ENCODE results near the gene ZZZ3.

ZZZ3 gene

DNA sequence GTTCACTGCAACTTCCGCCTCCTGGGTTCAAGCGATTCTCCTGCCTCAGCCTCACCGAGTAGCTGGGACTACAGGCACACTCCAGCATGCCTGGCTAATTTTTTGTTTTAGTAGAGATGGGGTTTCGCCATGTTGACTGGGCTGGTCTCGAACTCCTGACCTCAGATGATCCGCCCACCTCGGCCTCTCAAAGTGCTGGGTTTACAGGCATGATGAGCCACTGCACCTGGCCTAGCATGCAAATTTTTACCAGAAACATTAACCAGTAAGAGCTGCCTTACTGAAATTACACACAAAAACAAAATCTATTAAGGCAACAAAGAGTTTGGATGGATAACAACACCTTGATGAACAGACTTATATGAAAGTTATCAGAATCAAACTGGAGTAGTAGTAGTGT, 12.1 kb downstream of the ZZZ3 start:
- TF ChIP-seq, protein P1, sequence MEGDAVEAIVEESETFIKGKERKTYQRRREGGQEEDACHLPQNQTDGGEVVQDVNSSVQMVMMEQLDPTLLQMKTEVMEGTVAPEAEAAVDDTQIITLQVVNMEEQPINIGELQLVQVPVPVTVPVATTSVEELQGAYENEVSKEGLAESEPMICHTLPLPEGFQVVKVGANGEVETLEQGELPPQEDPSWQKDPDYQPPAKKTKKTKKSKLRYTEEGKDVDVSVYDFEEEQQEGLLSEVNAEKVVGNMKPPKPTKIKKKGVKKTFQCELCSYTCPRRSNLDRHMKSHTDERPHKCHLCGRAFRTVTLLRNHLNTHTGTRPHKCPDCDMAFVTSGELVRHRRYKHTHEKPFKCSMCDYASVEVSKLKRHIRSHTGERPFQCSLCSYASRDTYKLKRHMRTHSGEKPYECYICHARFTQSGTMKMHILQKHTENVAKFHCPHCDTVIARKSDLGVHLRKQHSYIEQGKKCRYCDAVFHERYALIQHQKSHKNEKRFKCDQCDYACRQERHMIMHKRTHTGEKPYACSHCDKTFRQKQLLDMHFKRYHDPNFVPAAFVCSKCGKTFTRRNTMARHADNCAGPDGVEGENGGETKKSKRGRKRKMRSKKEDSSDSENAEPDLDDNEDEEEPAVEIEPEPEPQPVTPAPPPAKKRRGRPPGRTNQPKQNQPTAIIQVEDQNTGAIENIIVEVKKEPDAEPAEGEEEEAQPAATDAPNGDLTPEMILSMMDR (IDR thresholded peaks at IDR 0.05; ENCODE audit: low read depth, low read length, missing control alignments) = no peak
- no peak for DNase-seq (ENCODE audit: low read depth)
- H3K4me3 ChIP-seq (ENCODE audit: low read depth, low read length) = no peak overlapping the region

- H3K4me3 ChIP-seq (ENCODE audit: low read depth, low read length) = no peak overlapping the region
- DNase-seq (ENCODE audit: low read depth) = no peak
- TF ChIP-seq, protein P1 (IDR thresholded peaks at IDR 0.05; ENCODE audit: low read depth, low read length, missing control alignments) = no peak
Observed at GRCh38 chr1:77668924-77669449, 13.5 kb downstream of the ZZZ3 start.

GRCh38 chr1:77664939-77665516, 17.4 kb downstream of the ZZZ3 start:
- TF ChIP-seq, protein P1 (IDR thresholded peaks at IDR 0.05; ENCODE audit: low read depth, low read length, missing control alignments) = no peak
- DNase-seq (ENCODE audit: low read depth) = no peak

GRCh38 chr1:77661696-77662095, 20.8 kb downstream of the ZZZ3 start:
- no peak for DNase-seq (ENCODE audit: low read depth)
- TF ChIP-seq, protein P1 (IDR thresholded peaks at IDR 0.05; ENCODE audit: low read depth, low read length, missing control alignments) = no peak
- no peak overlapping the region for H3K4me3 ChIP-seq (ENCODE audit: low read depth, low read length)

More at GRCh38 chr1:77664939-77665516, 17.4 kb downstream of the ZZZ3 start:
- no peak overlapping the region for H3K4me3 ChIP-seq (ENCODE audit: low read depth, low read length)

GRCh38 chr1:77659879-77660593, 22.4 kb downstream of the ZZZ3 start:
- DNase-seq (ENCODE audit: low read depth) = no peak
- H3K4me3 ChIP-seq (ENCODE audit: low read depth, low read length) = no peak overlapping the region
- TF ChIP-seq, protein P1 (IDR thresholded peaks at IDR 0.05; ENCODE audit: low read depth, low read length, missing control alignments) = no peak

- TF ChIP-seq, protein P1 (IDR thresholded peaks at IDR 0.05; ENCODE audit: low read depth, low read length, missing control alignments) = no peak
- no peak overlapping the region for H3K4me3 ChIP-seq (ENCODE audit: low read depth, low read length)
- no peak for DNase-seq (ENCODE audit: low read depth)
Observed at GRCh38 chr1:77658271-77658670, 24.2 kb downstream of the ZZZ3 start.

All from GM12864 (cell line).